A549 (cell line): ENCODE measurements around the gene THAP3.
"Not testable (repeated sequence)": the region's sequence is repeated elsewhere in the genome, so short reads cannot be mapped to it uniquely, and the experiment has no call there.

Source experiments
- BHLHE40 ChIP-seq: IDR thresholded peaks from 2 replicates; pipeline ENCODE4 v1.6.1; 2012; ENCODE audit warnings: low read depth, low read length, inconsistent platforms
- CHD2 ChIP-seq: fragments of 150-350 bp; IDR thresholded peaks from 2 replicates; pipeline ENCODE4 v1.6.1; 2014; ENCODE audit warnings: low read length; ENCODE audit not compliant: partially characterized antibody
- SMC3 ChIP-seq: fragments of >200 bp; sonication (Bioruptor Twin); formaldehyde crosslinking; IDR thresholded peaks from 3 replicates; pipeline ENCODE4 v1.6.1; 2018; ENCODE audit warnings: inconsistent platforms
- ZFP36 ChIP-seq: fragments of 450-650 bp; IDR thresholded peaks from 2 replicates; pipeline ENCODE4 v1.6.1; 2014; ENCODE audit warnings: borderline replicate concordance; ENCODE audit not compliant: partially characterized antibody
- TF ChIP-seq, protein P1 (sequence below): fragments of >200 bp; sonication (Bioruptor Twin); formaldehyde crosslinking; IDR thresholded peaks from 3 replicates; pipeline ENCODE4 v1.5.1; 2016

GRCh38 chr1:6636778-6637177, 12.1 kb downstream of the THAP3 start:
- TF ChIP-seq, protein P1, sequence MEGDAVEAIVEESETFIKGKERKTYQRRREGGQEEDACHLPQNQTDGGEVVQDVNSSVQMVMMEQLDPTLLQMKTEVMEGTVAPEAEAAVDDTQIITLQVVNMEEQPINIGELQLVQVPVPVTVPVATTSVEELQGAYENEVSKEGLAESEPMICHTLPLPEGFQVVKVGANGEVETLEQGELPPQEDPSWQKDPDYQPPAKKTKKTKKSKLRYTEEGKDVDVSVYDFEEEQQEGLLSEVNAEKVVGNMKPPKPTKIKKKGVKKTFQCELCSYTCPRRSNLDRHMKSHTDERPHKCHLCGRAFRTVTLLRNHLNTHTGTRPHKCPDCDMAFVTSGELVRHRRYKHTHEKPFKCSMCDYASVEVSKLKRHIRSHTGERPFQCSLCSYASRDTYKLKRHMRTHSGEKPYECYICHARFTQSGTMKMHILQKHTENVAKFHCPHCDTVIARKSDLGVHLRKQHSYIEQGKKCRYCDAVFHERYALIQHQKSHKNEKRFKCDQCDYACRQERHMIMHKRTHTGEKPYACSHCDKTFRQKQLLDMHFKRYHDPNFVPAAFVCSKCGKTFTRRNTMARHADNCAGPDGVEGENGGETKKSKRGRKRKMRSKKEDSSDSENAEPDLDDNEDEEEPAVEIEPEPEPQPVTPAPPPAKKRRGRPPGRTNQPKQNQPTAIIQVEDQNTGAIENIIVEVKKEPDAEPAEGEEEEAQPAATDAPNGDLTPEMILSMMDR: not testable (repeated sequence)
- not testable (repeated sequence) for TF ChIP-seq SMC3, BHLHE40, ZFP36, CHD2
